IMR-90 (cell line): ENCODE results near the gene PLD6. TPM values are rescaled to one million over a fixed set of nuclear protein-coding genes. Genes with fewer than 3 reads are reported as not detected.

Experiments
- ATAC-seq: fragments of 200-7000 bp; cut with Tn5 transposase; 2 replicates; pipeline ENCODE4 v1.9.1; 2020; ENCODE audit warnings: low read depth, mild to moderate bottlenecking, moderate library complexity
- BruUV-seq: library from RNA; stranded (reverse); fragments of 400-500 nt; replicated peaks from 2 replicates; lab custom pipeline; 2021; lab: Mats Ljungman, UMichigan
- CTCF ChIA-PET: fragments of 300-600 bp; formaldehyde crosslinking; extraction: SDS; loops from one replicate; lab custom pipeline; 2021; ENCODE audit warnings: antibody characterized with exemption; lab: Yijun Ruan, JAX
- POLR2A ChIA-PET: fragments of 300-600 bp; sonication (Branson Sonifier 250); formaldehyde crosslinking; loops from one replicate; lab custom pipeline; 2022; ENCODE audit warnings: antibody characterized with exemption; ENCODE audit not compliant: unreplicated experiment; lab: Charles Lee
- DNase-seq: peaks from one replicate; pipeline ENCODE4 v3.0.0; 2013
- H2AFZ ChIP-seq: replicated peaks from 2 replicates; pipeline ENCODE3; 2013; ENCODE audit warnings: low read length, mild to moderate bottlenecking; ENCODE audit not compliant: poor library complexity
- H2AK5ac ChIP-seq: 2 replicates; pipeline ENCODE4 v1.6.1; 2013; ENCODE audit warnings: low read depth, low read length, inconsistent platforms
- H2AK9ac ChIP-seq: replicated peaks from 2 replicates; pipeline ENCODE3; 2013; ENCODE audit warnings: mild to moderate bottlenecking, low read depth, low read length, moderate library complexity; ENCODE audit not compliant: poor library complexity
- H2BK120ac ChIP-seq: 2 replicates; pipeline ENCODE4 v1.6.1; 2013; ENCODE audit warnings: low read depth, low read length, inconsistent platforms
- H2BK15ac ChIP-seq: 3 replicates; pipeline ENCODE4 v1.6.1; 2013; ENCODE audit warnings: low read depth, low read length, inconsistent platforms
- H2BK20ac ChIP-seq: 2 replicates; pipeline ENCODE4 v1.6.1; 2013; ENCODE audit warnings: low read depth, mild to moderate bottlenecking, inconsistent platforms, low read length, moderate library complexity
- H2BK5ac ChIP-seq: 2 replicates; pipeline ENCODE4 v1.6.1; 2013; ENCODE audit warnings: mild to moderate bottlenecking, low read depth, low read length, inconsistent platforms; ENCODE audit not compliant: poor library complexity, severe bottlenecking
- H3K14ac ChIP-seq: replicated peaks from 2 replicates; pipeline ENCODE4 v1.6.1; 2013; ENCODE audit warnings: low read depth, low read length, inconsistent platforms
- H3K18ac ChIP-seq: 2 replicates; pipeline ENCODE4 v1.6.1; 2013; ENCODE audit warnings: low read depth, low read length, control low read depth
- H3K23ac ChIP-seq: 2 replicates; pipeline ENCODE4 v1.6.1; 2013; ENCODE audit warnings: low read depth, low read length, inconsistent platforms
- H3K27ac ChIP-seq: 2 replicates; pipeline ENCODE4 v1.5.1; 2013; ENCODE audit warnings: mild to moderate bottlenecking, control low read depth, low read length; ENCODE audit not compliant: insufficient read depth
- H3K27me3 ChIP-seq: 2 replicates; pipeline ENCODE4 v1.6.1; 2013; ENCODE audit warnings: low read length; ENCODE audit not compliant: control insufficient read depth, insufficient read depth
- H3K36me3 ChIP-seq: 2 replicates; pipeline ENCODE4 v1.6.1; 2013; ENCODE audit warnings: low read length, mixed read lengths; ENCODE audit not compliant: control insufficient read depth, insufficient read depth
- H3K4ac ChIP-seq: 2 replicates; pipeline ENCODE4 v1.6.1; 2013; ENCODE audit warnings: low read depth, low read length, inconsistent platforms
- H3K4me1 ChIP-seq: 2 replicates; pipeline ENCODE4 v1.6.1; 2013; ENCODE audit warnings: low read length, mixed read lengths; ENCODE audit not compliant: control insufficient read depth, insufficient read depth
- H3K4me2 ChIP-seq: 2 replicates; pipeline ENCODE4 v1.6.1; 2013; ENCODE audit warnings: low read depth, mild to moderate bottlenecking, control low read depth, low read length, moderate library complexity
- H3K4me3 ChIP-seq: 2 replicates; pipeline ENCODE4 v1.5.1; 2013; ENCODE audit warnings: low read depth, mild to moderate bottlenecking, control low read depth, low read length, moderate library complexity; ENCODE audit not compliant: insufficient read depth
- H3K56ac ChIP-seq: 2 replicates; pipeline ENCODE4 v1.6.1; 2013; ENCODE audit warnings: low read length, inconsistent platforms; ENCODE audit not compliant: insufficient read depth; ENCODE audit errors: extremely low read depth
- H3K79me1 ChIP-seq, 2 experiments: 2 replicates each; pipeline ENCODE4 v1.6.1; 2013; ENCODE audit warnings: low read length in 2 of 2, inconsistent platforms in 1 of 2, low read depth in 1 of 2
- H3K9ac ChIP-seq: 2 replicates; pipeline ENCODE4 v1.6.1; 2013; ENCODE audit warnings: low read depth, low read length, control low read depth
- H3K9me1 ChIP-seq: 2 replicates; pipeline ENCODE4 v1.6.1; 2013; ENCODE audit warnings: low read length, inconsistent platforms; ENCODE audit not compliant: insufficient read depth
- H3K9me3 ChIP-seq: 2 replicates; pipeline ENCODE4 v1.6.1; 2013; ENCODE audit warnings: low read length; ENCODE audit not compliant: control insufficient read depth, insufficient read depth
- H4K20me1 ChIP-seq: 2 replicates; pipeline ENCODE4 v1.6.1; 2013; ENCODE audit warnings: low read length, inconsistent platforms; ENCODE audit not compliant: insufficient read depth
- H4K5ac ChIP-seq: 2 replicates; pipeline ENCODE4 v1.6.1; 2013; ENCODE audit warnings: mild to moderate bottlenecking, low read depth, low read length, control low read depth
- H4K8ac ChIP-seq, 2 experiments: 2 replicates each; pipeline ENCODE4 v1.6.1; 2013; ENCODE audit warnings: low read depth in 2 of 2, low read length in 2 of 2, control low read depth in 1 of 2, inconsistent platforms in 1 of 2
- H4K91ac ChIP-seq: 2 replicates; pipeline ENCODE4 v1.6.1; 2013; ENCODE audit warnings: low read depth, low read length, inconsistent platforms; ENCODE audit not compliant: insufficient read depth
- CEBPB ChIP-seq: IDR thresholded peaks from 2 replicates; pipeline ENCODE4 v1.6.1; 2012; ENCODE audit warnings: low read depth, low read length, improper control_type of control experiment
- NFE2L2 ChIP-seq: fragments of 150-350 bp; IDR thresholded peaks from 2 replicates; pipeline ENCODE4 v1.6.1; 2016; ENCODE audit warnings: low read depth, mild to moderate bottlenecking, low read length
- POLR2A ChIP-seq: IDR thresholded peaks from 2 replicates; pipeline ENCODE4 v1.6.1; 2012; ENCODE audit warnings: mild to moderate bottlenecking, low read depth, low read length
- RFX5 ChIP-seq: IDR thresholded peaks from 2 replicates; pipeline ENCODE4 v1.8.0; 2012; ENCODE audit warnings: low read depth, mild to moderate bottlenecking, low read length, moderate library complexity
- WGBS, 2 experiments: methylation state at CpG; one replicate each; pipeline versions ENCODE4 v1.1.5 to v1.1.7; 2013; ENCODE audit warnings: missing lambda C conversion rate in 2 of 2; ENCODE audit not compliant: insufficient read length in 1 of 2; ENCODE audit errors: extremely low coverage in 2 of 2; 5-methylcytosine and 5-hydroxymethylcytosine counted together
- dilution Hi-C: fragments of 300-500 bp; cut with HindIII; formaldehyde crosslinking; loops from one replicate; pipeline ENCODE4 v1.14.3; 2018; ENCODE audit warnings: low sequenced_read_pairs; ENCODE audit not compliant: unreplicated experiment
- in situ Hi-C: fragments of 300-500 bp; cut with MboI; formaldehyde crosslinking; loops from 3 replicates; pipeline ENCODE4 v1.14.3; 2019; ENCODE audit warnings: low sequenced_read_pairs, inconsistent platforms, mixed read lengths
- intact Hi-C: fragments of 100-400 bp; cut with micrococcal nuclease; formaldehyde crosslinking; loops from 2 replicates; pipeline ENCODE4 v1.10.0; 2022
- polyA plus RNA-seq, 3 experiments: library from polyadenylated mRNA; depleted of rRNA; stranded (reverse); fragments of >200 nt; gene quantifications; 2 replicates each; pipeline ENCODE4 v1.2.3, GENCODE V29; 2012; ENCODE audit warnings: low replicate concordance in 1 of 3
- total RNA-seq: library from RNA; depleted of rRNA; stranded (reverse); fragments of >200 nt; gene quantifications from 2 replicates; pipeline ENCODE4 v1.2.3, GENCODE V29; 2012

Gene PLD6
- total and polyA plus RNA-seq, 2 of the 4 experiments (the other 2 are of a cell fraction), result 1.1 to 1.5 TPM

DNA sequence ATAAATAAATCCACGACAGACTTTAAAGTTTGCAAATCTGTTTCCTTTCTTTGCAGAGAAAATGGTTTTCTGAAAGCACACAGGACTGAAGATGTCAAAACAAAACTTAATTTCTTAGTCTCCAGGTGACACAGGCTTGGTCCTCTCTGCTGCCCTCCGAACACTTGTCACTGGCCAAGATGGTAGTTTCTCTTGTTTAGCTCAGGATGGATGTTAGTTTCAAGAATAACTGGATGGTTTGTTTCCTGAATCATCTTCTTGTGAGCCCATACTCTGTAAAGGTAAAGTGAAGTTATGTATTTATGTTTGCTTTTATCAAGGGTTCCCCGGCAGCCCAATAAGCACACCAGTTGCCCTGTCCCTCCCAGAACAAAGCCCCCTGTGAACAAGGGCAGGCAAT is 40.7 kb upstream of the PLD6 start:
- in situ Hi-C loops (no loop called here), dilution Hi-C loops (no loop called here), intact Hi-C loops (no loop called here)
- no peak overlapping the region for H2AFZ ChIP-seq
- no peak overlapping the region for H3K14ac ChIP-seq
- CTCF ChIA-PET, result no interaction called here
- TF ChIP-seq RFX5 (no peak), NFE2L2 (no peak), POLR2A (no peak), CEBPB (no peak)
- H2AK5ac ChIP-seq, result no peak overlapping the region
- H3K36me3 ChIP-seq, result peaks cover 26% of the 10 kb centered on the region
- H3K4me1 ChIP-seq, result no peaks in the 10 kb centered on the region
- ATAC-seq (no peak), DNase-seq (no peak)
- no TSS peak for BruUV-seq
- H4K20me1 ChIP-seq, result no peaks in the 10 kb centered on the region
- H3K9me3 ChIP-seq, result no peaks in the 10 kb centered on the region
- H2AK9ac ChIP-seq, result no peak overlapping the region
- no peak overlapping the region for H3K4me2 ChIP-seq
- H3K27me3 ChIP-seq, result no peaks in the 10 kb centered on the region
- no peak overlapping the region for H3K9ac ChIP-seq
- H3K18ac ChIP-seq, result no peak overlapping the region
- H2BK120ac ChIP-seq, result no peak overlapping the region
- no peaks in the 10 kb centered on the region; a peak in 1 of 4 replicates for H3K79me1 ChIP-seq
- 83% methylated on average over 1 of the region's 3 CpGs; no CpG with 5 or more reads in 1 of the 2 experiments for whole genome bisulfite sequencing, 2 experiments
- no peak overlapping the region for H4K8ac ChIP-seq
- H2BK20ac ChIP-seq, result no peak overlapping the region
- H4K5ac ChIP-seq, result no peak overlapping the region
- H3K4ac ChIP-seq, result no peak overlapping the region
- H3K23ac ChIP-seq, result no peak overlapping the region
- POLR2A ChIA-PET, result no interaction called here
- 0 out of 2 replicates have a peak, but pooled peaks cover 6% of the 10 kb centered on the region for H3K9me1 ChIP-seq
- no peak overlapping the region for H4K91ac ChIP-seq
- no peak overlapping the region for H2BK15ac ChIP-seq
- no peak overlapping the region for H3K27ac ChIP-seq
- H2BK5ac ChIP-seq, result no peak overlapping the region
- no peak overlapping the region for H3K4me3 ChIP-seq
- H3K56ac ChIP-seq, result no peak overlapping the region
